GM18907 (cell line): ENCODE measurements around the gene CALCOCO1.
A peak's percentile ranks its signal among the peaks of the same experiment; 100 is the strongest.

Experiments
- ATAC-seq: cut with Tn5 transposase; IDR thresholded peaks from one replicate; pipeline ENCODE4 v1.9.1; 2021; ENCODE audit warnings: mild to moderate bottlenecking, moderate library complexity; ENCODE audit not compliant: unreplicated experiment

CALCOCO1 gene

GRCh38 chr12:53752192-53752601 is 24.9 kb upstream of the CALCOCO1 start:
- no peak for ATAC-seq

- ATAC-seq, result peak; percentile 37
Measured at GRCh38 chr12:53751336-53752191, 24.3 kb upstream of the CALCOCO1 start, which contains the start of gene CISTR. TSS of gene CISTR (minus strand) at chr12:53751979.

DNA sequence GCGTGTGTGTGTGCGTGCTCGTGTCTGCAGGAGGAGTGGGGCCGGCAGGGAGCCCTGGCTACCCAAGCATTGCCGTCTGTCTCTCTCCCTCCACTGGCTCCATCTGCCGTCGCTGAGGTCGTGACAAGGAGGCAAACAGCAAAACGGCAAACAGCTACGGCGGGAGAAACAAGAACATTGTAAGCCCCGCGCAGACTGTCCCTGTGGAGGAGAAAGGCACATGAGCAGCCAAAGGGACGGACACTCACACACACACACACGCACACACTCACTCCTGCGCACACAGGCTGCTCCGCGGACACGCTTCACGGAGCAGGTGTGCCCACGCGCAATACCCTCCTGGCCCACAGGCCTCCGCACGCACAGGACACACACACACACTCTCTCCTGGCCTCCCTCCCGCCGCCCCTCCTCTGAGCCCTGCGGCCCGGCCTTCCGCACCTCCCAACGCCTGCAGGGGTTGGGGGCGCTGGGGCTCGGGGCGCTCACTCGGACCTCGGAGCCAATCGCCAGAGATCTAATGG is 23.6 kb upstream of the CALCOCO1 start:
- peak; percentile 7 for ATAC-seq

DNA sequence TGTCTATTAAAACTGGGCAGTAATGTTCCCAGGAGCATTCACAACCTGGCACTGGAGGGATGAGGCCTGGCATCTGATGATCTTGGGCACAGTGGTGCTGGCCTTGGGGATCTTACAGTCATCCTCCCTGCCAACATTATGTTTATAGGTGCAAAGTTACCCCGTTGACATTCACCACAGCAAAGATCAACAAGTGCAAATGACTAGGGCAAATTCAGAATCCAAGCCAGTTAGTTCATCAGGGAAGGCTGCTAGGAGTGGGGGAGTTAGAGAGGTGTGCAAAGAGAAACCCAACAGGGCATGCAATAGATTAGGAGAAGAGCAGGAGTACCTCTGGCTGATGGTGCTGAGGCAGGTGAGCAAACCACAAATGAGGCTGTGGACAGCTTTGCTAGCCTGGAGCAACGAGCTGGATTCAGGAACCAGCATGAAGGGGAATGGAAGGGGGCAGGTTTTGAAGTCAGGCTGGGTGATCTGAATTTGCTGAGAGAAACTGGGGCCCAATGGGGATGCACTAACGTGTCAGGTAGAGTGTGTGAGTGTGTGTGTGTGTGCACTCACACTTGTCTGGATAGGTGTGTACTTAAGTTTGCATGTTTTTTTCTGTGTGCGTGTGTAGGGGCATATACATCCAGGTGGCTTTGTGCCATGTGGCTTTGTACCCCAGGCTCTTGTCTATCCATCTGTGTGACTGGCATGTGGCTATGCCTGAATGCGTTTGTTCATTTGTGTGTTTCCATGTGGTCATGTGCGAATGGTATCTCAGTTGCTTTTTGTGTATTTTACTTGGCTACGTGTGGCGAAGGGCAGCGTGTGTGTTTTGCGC is 22.9 kb upstream of the CALCOCO1 start:
- no peak for ATAC-seq

- no peak for ATAC-seq
Measured at GRCh38 chr12:53748072-53748840, 21.0 kb upstream of the CALCOCO1 start.

DNA sequence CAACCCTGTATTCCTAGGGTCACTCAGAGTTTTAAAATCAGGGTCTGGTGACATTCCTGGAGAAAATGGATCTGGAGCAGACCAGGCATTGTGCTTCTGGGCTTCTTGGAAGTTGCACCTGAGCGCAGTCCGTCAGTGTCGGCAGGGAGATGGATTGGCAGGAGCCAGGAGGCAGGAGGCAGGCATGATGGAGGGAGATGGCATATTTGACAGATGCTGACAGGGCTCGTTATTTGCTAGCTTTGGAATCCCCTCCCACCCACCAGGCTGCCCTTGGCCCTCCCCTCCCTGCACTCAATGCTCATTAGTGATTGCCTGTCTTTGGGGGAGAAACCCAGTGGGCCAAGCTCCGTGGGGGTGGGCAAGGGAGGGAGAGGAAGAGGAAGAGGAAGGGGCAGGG is 19.8 kb upstream of the CALCOCO1 start:
- ATAC-seq, result no peak

DNA sequence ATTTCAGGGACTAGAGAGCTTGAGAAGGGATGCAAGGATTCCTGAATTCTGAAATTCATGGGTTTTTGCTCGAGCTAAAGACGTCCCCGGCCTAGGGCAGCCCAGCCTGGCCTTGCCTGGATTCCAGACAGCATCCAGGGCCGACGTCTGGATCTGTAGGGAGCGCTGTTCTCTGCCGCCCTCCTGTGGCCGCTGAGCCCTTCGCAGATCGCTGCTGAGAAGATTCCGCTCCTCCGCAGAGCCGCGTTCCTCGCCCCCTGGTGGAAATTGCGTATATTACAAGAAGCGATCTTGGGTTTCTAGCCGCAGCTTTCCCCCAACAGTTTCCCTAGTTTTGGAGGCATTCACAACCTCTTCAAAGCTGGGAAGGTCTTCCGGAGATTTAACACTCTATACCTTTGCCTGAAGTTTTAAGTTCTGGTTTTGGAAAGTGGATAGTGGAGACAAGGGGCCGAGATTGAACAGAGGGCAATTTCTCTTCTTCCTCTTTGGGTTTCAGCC is 19.4 kb upstream of the CALCOCO1 start:
- ATAC-seq, result peak; percentile 34

DNA sequence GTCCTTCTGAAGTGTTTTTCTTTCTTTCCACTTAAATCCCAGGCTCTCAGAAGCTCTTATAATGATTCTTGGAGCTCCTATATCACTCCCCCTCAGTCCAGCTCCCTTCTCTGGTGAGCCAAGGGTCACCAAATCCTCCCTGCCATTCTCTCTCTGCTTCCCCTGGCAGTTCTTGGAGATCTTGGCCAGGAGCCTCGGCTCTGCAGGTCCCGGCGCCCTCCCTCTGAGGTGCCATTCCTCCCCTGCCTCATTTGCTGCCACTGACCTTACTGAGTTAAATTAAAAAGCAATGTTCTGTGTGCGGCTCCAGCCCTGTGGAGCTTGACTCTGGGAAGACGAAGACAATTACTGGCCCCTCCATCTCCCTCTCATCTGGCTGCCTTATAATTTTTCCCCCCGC is 17.5 kb upstream of the CALCOCO1 start:
- no peak for ATAC-seq

GRCh38 chr12:53744130-53744441 is 16.8 kb upstream of the CALCOCO1 start:
- ATAC-seq, result no peak

DNA sequence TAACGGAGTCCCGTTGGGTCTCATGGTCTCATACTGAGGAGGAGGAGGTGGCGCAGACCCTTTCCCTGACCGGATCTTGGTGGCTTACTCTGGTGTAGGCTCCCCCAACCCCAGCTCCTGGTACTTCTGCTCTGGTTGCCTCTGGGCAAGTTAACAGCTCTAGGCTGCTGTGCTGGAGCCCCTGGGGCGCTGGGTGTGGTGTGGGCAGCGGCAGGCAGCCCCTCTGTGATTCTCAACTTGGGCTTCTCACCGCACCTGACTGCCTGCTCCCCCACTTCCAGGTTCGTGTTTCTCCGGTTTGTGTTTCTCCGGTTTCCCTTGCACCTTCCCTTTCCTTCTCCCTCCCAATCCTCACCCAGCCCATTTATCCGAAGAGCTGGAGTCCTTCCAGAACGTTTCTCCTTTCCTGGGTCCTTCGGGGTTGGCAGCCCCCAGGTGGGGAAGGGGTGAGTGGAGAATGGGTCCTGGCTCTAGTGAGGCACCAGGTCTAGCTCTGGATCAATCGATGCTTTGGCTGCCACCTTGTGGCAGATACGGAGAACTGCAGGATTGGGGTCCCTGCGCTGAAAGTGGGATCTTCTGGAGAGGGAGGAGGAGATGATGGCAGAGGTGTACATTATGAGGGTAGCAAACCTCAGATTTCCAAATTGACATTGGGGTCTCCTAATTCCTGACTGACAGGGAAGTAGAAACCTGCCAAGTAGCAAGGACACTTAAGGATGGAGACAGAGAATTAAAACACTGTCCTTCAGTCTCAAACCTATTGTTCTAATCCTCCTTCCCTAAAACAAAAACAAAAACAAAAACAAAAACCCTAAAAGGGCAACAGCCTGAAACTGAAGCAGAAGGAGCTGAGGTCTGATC is 16.2 kb upstream of the CALCOCO1 start:
- ATAC-seq, result peak; percentile 52

DNA sequence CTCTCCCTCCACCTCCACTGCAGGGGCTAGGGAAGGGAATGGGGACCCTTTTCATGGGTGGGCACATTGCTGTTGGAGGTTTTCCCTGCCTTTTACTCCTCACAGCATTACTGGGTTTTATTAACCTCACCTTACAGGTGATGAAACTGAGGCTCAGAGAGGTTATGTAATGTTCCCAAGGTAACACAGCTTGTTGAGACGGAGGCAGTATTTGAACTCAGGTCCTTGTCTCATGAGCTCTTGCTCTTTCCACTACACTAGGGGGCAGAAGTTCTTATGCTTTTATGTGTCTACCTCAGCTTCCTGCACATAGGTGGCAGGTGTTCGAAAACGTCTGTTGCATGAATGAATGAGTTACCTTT is 12.9 kb upstream of the CALCOCO1 start:
- no peak for ATAC-seq

DNA sequence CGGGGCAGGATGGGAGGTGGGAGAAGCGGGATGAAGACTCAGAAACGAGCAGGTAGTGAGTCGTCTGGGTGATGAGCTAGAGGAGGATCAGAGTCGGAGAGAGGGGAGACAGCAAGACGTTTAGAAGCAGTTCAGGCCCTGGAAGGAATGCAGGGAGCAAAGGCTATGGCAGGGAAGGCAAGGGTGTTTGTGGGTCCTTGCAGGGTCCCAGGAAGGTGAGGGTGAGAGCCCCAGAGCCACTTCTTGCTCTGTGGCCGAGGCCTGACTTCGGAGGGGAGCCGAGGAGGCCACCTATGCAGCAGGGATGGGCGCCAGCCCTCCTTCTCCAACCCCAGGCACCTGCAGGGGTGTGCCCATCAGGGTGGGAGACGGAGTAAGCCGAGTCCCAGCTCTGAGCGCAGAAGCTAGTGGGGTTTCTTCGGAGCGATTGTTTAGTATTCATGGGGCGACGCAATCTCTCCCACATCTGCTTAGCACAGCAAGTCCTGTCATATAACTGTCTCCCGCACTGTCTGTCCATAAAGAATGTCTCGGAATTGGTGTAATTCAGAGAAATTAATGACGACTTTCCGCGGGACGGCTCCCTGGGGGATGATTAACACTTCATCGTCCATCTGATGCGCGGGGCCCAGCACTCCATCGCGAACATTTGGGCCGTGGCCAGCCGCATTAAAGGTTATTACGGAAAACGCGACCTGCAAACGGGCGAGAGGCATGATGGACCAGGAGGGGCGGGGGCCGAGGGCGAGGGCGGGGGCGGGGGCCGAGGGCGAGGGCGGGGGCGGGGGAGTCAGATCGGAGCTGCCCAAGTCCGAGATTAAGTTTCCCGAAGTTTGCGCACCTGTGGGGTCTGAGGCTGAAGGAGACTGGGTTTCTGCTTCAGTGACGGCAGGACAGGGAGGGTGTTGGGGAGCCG is 12.2 kb upstream of the CALCOCO1 start:
- no peak for ATAC-seq

- ATAC-seq, result no peak
Measured at GRCh38 chr12:53738406-53739213, 11.4 kb upstream of the CALCOCO1 start.

DNA sequence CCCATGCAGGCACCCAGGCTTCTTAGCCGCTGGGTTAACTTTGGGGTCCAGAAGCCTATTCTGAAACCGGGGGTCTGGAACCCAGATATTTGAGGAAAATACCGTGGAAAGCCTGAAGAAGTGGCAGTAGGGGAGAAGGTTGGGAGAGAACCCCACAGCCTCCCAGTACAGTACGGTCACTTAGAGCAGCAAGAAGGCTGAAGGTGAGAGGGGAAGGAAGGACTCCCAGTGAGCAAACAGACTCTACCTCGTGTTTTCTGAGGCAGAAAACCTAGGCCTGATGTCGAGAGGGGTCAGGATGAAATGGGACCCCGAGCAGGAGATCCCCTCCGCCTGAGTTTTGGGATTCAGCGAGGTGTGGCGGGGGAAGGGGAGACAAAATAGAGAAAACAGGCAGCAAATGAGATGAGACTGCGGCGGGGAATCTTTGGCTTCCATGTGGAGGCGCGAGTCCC is 10.7 kb upstream of the CALCOCO1 start:
- no peak for ATAC-seq

DNA sequence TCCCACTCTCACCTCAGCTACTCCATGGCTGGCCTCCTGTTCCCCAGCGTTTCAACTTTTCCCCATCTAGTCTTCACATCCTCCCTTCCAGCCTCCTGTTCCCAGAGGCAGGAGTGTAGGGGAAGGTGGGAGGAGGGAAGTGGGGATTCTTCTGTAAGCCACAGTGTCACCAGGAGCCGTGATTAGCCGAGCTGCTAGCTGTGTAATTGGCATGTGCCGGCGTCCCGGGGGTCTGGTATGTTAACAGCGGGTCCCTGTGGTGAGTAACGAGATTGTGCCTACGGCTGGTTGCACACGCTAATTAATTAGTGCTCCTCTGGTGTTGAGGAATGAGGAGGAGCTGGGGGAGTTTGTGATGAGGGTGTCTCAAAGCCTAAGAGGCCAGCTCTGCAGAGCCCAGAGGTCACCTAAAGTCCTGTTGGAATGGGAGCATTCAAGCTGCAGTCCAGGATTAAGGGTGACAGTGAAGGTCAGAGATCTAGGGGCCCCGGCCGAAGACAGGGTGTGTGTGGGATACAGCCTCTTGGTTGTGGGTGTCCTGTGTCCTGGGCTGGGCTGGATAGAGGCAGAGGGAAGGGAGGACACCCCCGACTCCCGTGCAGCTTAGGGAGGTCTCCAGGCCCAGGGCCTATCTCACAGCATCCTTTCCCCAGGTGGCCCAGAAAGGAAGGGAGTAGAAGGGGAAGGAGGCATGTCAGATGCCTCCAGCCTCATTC is 10.0 kb upstream of the CALCOCO1 start:
- no peak for ATAC-seq

DNA sequence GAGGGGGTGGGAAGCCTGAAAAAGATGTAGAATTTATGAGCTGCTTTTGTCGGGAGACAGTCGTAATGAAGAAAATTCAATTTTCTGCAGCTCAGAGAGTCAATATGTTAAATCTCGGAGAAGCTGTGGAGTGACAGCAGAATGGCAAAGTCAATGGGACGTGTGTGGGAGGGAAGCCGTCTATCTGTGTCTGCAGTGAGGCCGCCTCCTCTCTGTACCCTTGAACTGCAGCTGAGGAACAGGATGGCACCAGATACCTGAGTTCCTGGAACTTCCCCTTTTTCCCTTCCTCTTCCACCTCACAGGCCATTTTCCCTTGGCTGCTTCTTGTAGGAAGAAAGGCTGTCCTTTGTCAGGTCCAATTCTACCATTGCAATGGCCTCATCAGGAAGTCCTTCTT is 9.3 kb upstream of the CALCOCO1 start:
- ATAC-seq, result no peak

DNA sequence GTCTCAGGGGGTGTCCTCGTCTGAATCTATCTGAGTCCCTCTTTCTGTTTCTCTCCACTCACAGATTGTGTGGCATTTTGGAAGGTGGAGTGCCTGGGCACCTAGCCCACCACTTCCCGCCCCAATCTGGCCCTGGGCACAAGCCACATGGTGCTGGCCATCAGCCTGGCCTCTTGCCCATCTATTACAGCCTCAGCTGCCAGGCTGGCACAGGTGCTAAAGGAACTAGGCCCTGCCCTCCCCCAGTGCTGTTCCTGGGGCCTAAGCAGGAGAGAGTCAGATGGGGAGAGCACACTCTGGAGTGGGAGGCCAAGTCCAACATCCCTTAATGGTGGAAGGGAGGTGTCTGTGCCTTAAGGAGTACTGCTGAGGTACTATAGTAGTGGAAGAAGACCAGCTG is 8.3 kb upstream of the CALCOCO1 start:
- ATAC-seq, result no peak
